ENCODE data around the gene RTTN.

GRCh38 chr18:69982417-69982816 is 223.1 kb downstream of the RTTN start:
- TF ChIP-seq, protein P1, sequence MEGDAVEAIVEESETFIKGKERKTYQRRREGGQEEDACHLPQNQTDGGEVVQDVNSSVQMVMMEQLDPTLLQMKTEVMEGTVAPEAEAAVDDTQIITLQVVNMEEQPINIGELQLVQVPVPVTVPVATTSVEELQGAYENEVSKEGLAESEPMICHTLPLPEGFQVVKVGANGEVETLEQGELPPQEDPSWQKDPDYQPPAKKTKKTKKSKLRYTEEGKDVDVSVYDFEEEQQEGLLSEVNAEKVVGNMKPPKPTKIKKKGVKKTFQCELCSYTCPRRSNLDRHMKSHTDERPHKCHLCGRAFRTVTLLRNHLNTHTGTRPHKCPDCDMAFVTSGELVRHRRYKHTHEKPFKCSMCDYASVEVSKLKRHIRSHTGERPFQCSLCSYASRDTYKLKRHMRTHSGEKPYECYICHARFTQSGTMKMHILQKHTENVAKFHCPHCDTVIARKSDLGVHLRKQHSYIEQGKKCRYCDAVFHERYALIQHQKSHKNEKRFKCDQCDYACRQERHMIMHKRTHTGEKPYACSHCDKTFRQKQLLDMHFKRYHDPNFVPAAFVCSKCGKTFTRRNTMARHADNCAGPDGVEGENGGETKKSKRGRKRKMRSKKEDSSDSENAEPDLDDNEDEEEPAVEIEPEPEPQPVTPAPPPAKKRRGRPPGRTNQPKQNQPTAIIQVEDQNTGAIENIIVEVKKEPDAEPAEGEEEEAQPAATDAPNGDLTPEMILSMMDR (IDR thresholded peaks at IDR 0.05): no peak
- TF ChIP-seq EP300 (IDR thresholded peaks at IDR 0.05): no peak

Measured in gastroesophageal sphincter (tissue), 3 donors.